HG02623 (cell line): ENCODE data around the gene CBLB.

Experiments
- ATAC-seq: cut with Tn5 transposase; IDR thresholded peaks from one replicate; pipeline ENCODE4 v1.9.1; 2021; ENCODE audit warnings: moderate library complexity; ENCODE audit not compliant: unreplicated experiment

The CBLB gene

DNA sequence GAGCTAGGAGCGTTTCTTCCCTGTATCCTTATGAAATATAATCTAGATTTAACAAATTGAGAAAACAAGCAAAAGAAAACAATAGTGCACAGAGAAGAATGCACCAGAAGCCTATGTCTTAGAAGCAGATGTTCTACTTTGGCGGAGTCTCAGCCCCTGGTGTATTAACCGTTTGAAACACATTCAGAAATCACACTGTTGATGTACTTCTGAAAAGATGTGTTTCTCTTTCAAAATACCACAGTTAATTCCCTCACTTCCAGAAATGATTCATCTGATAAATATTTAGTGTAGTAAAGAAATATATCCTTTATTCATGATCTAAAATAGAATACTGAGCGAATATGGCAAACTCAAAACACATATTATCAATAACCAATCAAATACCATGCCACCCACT, 77.7 kb downstream of the CBLB start:
- ATAC-seq = no peak

- ATAC-seq = no peak
Measured at GRCh38 chr3:105790534-105790933, 78.3 kb downstream of the CBLB start.

GRCh38 chr3:105788593-105788992, 80.2 kb downstream of the CBLB start:
- no peak for ATAC-seq

DNA sequence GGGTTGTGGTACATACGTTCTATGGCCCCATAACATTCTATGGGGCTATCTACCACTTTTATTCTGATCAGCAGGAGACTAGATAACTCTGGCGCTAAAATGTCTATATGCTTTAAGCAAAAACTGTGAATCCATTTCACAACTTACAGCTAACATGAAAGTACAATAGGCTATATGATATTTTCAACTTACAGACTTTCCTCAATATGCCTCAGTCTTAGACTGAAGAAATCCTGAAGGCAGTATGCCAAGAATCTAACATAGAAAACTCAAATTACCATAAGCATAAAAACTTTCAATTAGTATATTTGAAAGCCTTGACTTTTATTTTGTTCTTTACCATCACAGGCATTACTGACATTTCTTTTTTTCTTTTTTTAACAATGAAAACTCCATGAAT, 81.4 kb downstream of the CBLB start:
- no peak for ATAC-seq

DNA sequence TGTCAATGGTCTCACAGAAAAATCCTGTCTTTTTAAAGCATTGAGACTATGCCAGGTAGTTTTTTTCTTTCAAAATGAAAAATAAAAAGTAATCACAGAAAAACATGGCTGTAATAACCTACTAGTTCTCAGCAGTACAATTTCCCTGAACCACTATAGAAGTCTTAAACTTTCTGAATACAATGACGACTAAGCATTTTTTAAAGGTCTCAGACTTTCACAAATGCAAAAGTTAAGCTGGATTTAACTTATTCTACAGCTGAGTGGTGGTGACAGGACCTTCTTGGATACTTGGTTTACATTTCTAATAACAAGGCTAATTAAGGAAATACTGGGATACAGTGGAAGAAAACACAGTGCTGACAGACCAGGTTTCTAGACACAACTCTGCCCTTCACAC, 81.8 kb downstream of the CBLB start:
- no peak for ATAC-seq

- ATAC-seq = no peak
Measured at GRCh38 chr3:105786241-105786640, 82.6 kb downstream of the CBLB start.

DNA sequence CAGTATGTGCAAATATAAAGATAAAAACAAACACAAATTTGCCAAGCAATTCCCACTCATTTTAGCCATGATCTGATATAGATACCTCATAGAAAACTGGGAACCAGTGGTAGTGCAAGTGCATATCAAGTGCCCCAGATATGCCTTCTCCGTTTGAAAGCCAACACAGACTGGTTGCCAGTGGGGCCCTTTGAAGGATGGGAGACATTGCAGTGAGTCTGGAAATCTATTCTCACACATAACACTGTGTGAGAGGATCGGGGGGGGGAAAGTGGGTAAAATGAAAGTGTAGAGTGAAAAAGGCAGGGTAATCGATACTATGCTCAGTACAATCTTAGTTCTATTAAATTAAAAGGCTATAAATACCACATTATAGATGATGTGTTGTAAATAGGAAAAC, 83.0 kb downstream of the CBLB start:
- no peak for ATAC-seq

DNA sequence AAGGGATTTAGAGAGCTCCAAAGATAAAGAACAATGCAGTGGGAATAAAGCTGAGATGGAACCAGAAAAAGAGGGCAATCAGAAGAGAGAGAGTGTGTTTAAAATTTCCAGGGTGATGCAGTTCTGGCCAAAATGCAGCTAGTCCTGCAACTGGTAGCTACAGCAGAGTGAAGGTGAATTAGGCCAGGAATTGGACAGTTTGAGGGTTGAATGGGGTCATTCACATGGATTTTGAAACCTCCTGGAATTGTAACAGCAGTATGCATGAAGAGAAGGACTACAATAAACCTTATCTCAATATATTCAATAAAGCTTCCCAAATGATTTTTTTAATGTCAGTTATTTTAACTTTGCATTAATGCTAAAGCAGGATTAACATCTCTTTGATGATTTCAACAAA, 85.2 kb downstream of the CBLB start:
- ATAC-seq = no peak

GRCh38 chr3:105781871-105782270, 86.9 kb downstream of the CBLB start:
- no peak for ATAC-seq

DNA sequence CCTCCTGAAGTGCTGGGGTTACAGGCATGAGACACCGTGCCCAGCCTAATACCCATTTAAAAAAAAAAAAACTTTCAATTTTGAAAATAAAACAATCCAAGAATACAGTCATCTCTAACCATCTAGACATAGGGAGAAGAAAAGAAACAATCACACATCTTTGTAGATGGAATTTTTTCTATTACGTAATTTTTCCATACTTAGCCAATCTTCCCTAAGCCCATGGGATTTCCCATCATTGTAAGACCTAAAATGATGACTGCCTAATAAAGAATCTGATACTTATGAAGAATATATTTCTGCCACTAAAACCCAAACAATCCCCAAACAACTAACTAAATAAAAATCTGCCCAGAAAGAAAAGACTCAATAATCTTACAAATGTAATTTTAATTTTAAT, 88.7 kb downstream of the CBLB start:
- ATAC-seq = no peak

DNA sequence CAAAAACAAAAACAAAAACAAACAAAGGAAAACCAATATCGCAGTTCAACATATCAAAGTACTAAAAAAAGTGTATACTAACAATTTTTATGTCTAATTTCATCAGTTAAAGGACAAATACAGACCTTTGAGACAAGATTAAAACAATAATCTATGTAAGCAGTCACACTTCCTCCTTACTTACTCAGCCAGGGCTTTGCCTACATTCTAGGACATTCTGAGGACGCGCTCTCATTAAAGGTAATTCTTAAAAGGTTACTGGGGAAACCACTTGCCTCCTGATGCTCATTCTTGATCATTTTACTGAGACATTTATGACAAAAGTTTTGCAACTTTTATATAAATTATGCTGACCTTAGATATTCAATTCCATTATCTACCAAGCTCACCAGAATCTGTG, 93.4 kb downstream of the CBLB start:
- no peak for ATAC-seq

GRCh38 chr3:105774444-105775180, 94.2 kb downstream of the CBLB start:
- no peak for ATAC-seq

- no peak for ATAC-seq
Measured at GRCh38 chr3:105773291-105773690, 95.5 kb downstream of the CBLB start.

DNA sequence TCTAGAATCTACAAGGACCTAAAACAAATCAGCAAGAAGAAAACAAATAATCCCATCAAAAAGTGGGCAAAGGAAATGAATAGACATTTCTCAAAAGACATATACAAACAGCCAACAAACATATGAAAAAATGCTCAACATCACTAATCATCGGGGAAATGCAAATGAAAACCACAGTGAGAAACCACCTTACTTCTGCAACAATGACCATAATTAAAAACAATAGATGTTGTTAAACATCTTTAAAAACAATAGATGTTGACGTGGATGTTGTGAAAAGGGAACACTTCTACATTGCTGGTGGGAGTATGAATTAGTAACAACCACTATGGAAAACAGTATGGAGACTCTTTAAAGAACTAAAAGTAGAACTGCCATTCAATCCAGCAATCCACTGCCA, 96.2 kb downstream of the CBLB start:
- no peak for ATAC-seq

- no peak for ATAC-seq
Measured at GRCh38 chr3:105771392-105771791, 97.4 kb downstream of the CBLB start.

DNA sequence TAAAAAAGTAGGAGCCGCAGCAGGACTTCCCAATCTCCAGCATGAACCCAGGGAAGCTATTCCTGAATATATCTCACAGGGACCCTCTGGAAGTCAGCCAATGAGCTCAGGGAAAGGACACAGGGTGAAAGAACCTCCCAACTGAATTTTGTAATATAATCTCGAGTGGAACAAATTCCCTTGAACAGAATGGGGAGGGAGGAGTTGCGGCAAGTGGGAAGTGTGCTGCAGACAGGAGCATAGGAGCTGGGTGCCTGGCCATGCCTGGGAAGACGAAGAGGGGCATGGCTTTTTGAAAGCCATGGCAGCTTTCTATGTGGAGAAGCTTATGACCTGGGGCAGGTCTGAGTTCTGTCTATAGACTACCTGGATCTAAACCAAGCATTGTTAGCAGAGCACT, 98.4 kb downstream of the CBLB start:
- ATAC-seq = no peak

- no peak for ATAC-seq
Measured at GRCh38 chr3:105767776-105768175, 101.0 kb downstream of the CBLB start.

GRCh38 chr3:105767216-105767615, 101.6 kb downstream of the CBLB start:
- ATAC-seq = no peak

DNA sequence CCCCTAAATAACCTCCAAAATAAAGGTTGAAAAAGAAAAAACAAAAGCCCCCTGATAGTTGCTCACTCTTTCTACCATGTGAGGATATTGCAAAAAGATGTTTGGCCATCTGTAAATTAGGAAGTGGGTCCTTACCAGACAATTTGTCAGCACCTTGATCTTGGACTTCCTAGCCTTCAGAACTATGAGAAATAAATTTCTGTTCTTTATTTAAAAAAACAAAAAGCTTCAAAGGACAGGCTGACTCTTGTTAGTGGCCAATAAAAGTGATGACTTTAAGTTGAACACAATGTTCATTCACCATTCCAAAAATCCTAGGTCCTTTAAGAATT, 103.5 kb downstream of the CBLB start:
- no peak for ATAC-seq

- ATAC-seq = no peak
Measured at GRCh38 chr3:105764378-105765307, 104.2 kb downstream of the CBLB start.

DNA sequence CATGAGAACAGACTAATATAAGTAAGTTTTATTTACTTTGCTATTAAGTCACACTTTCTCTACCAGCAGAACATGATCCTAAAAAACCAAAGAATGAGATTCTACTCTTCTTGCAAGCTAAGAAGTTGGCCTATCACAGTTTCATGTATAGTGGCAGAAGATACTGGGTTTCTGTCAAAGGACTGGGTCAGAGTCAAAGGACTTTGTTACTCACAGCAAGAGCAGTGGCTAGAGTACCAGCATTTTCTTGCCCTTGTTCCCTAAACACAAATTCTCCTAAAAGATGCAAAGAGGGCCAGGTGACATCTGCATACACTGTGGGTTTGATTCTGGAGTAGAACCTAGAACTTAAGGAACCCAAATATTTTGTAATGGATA, 105.2 kb downstream of the CBLB start:
- no peak for ATAC-seq
